Glutamatergic neuron (in vitro differentiated cells): Measurements from ENCODE around the gene USP49. TPM values are rescaled to one million over a fixed set of nuclear protein-coding genes. Genes with fewer than 3 reads are reported as not detected.

Source experiments
- DNase-seq: peaks from one replicate; pipeline ENCODE4 v3.0.0; 2022
- H3K27ac Mint-ChIP-seq: one replicate; pipeline ENCODE4 v1.8.0; 2020; ENCODE audit warnings: mild to moderate bottlenecking, mixed read lengths, inconsistent platforms; ENCODE audit not compliant: unreplicated experiment
- H3K27me3 Mint-ChIP-seq: one replicate; pipeline ENCODE4 v1.8.0; 2020; ENCODE audit warnings: mild to moderate bottlenecking, moderate library complexity, mixed read lengths, inconsistent platforms; ENCODE audit not compliant: unreplicated experiment
- H3K36me3 Mint-ChIP-seq: one replicate; pipeline ENCODE4 v1.8.0; 2020; ENCODE audit warnings: mild to moderate bottlenecking, mixed read lengths, inconsistent platforms; ENCODE audit not compliant: unreplicated experiment
- H3K4me1 Mint-ChIP-seq: one replicate; pipeline ENCODE4 v1.8.0; 2020; ENCODE audit warnings: mild to moderate bottlenecking, low read depth, mixed read lengths, inconsistent platforms; ENCODE audit not compliant: unreplicated experiment
- H3K4me3 Mint-ChIP-seq: one replicate; pipeline ENCODE4 v1.8.0; 2020; ENCODE audit warnings: mild to moderate bottlenecking, mixed read lengths, inconsistent platforms; ENCODE audit not compliant: unreplicated experiment
- H3K9me3 Mint-ChIP-seq: one replicate; pipeline ENCODE4 v1.8.0; 2020; ENCODE audit warnings: mild to moderate bottlenecking, moderate library complexity, mixed read lengths, inconsistent platforms; ENCODE audit not compliant: unreplicated experiment
- CTCF ChIP-seq: fragments of 200-600 bp; sonication (generic); IDR thresholded peaks from one replicate; pipeline ENCODE4 v1.5.0; 2021; ENCODE audit not compliant: partially characterized antibody, unreplicated experiment
- total RNA-seq: library from RNA; stranded (reverse); fragmentation: NEBNext Ultra II Directional; extraction: Animal tissue kit (Norgen Biotek cat#: 25700); gene quantifications from one replicate; pipeline ENCODE4 v1.2.1, GENCODE V29; 2021; ENCODE audit not compliant: unreplicated experiment

USP49 gene
- total RNA-seq, 1 donor from 2014 or later, result 14.7 TPM

- Mint-ChIP-seq H3K27ac (no peak overlapping the region), H3K4me1 (peaks cover under 1% of the 10 kb centered on the region), H3K9me3 (peaks cover 3% of the 10 kb centered on the region), H3K36me3 (no peaks in the 10 kb centered on the region), H3K4me3 (no peak overlapping the region), H3K27me3 (peaks cover 8% of the 10 kb centered on the region)
- no peak for TF ChIP-seq CTCF
- no peak for DNase-seq
Measured at GRCh38 chr6:41758641-41759035, 136.5 kb downstream of the USP49 start.

DNA sequence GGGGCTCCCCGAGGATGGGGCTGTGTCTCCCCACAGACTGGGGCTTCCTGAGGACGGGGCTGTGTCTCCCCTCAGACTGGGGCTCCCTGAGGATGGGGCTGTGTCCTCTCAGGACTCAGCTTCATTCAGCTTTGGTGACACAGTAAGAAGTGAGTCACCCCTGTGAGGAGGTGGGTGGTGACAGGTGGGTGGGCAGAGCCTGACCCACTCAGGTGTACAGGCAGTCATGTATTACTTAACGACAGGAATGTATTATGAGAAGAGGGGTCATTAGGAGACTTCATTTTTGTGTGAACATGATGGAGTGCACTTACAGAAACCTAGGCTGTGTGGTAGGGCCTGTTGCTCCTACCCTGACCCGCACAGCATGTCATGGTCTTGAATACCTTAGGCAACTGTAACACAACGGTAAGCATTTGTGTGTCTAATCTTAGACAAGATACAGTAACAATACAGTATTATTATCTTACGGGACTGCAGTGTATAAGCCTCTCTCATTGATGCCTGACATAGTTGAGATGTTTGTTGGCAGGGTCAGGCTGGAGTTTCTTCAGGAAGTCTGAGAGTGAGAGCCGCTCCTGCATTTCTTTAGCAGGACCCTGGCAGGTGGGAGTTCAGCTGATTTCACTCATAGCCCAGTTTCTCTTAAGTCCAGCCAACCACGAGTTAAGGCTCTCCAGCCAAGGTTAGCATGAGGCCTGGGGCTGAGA, 137.1 kb downstream of the USP49 start:
- Mint-ChIP-seq H3K27me3 (peaks cover 8% of the 10 kb centered on the region), H3K36me3 (no peaks in the 10 kb centered on the region), H3K9me3 (peaks cover 3% of the 10 kb centered on the region), H3K4me3 (no peak overlapping the region), H3K4me1 (no peaks in the 10 kb centered on the region), H3K27ac (no peak overlapping the region)
- no peak for TF ChIP-seq CTCF
- no peak for DNase-seq

DNA sequence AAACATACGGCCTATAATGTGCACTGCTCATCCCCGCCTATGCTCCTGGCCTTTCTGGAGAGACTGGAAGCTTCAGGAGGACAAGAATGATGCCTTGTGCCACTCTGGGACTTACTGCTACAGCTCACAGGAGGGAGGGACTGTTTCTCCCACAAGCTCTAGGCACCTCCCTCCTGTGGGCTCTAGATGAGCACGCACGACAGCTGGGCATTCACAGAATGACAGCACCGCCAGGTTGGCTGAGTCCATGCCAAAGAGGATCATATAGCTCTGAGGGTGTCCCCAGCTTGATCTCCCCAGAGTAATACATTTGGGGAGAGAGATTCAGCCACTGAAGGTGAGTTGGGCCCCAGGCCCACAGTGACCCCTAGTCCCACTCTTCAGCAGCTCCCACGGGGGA, 137.9 kb downstream of the USP49 start:
- no peaks in the 10 kb centered on the region for H3K36me3 Mint-ChIP-seq

GRCh38 chr6:41756354-41756753, 138.8 kb downstream of the USP49 start:
- peaks cover 3% of the 10 kb centered on the region for H3K9me3 Mint-ChIP-seq
- no peaks in the 10 kb centered on the region for H3K4me1 Mint-ChIP-seq
- no peak for DNase-seq
- no peak overlapping the region for H3K4me3 Mint-ChIP-seq
- peaks cover 8% of the 10 kb centered on the region for H3K27me3 Mint-ChIP-seq
- no peak for TF ChIP-seq CTCF
- no peaks in the 10 kb centered on the region for H3K36me3 Mint-ChIP-seq
- H3K27ac Mint-ChIP-seq, result no peak overlapping the region

More for the DNA sequence above, 137.9 kb downstream of the USP49 start:
- peaks cover 8% of the 10 kb centered on the region for H3K27me3 Mint-ChIP-seq
- no peak for DNase-seq
- H3K27ac Mint-ChIP-seq, result no peak overlapping the region
- peaks cover 3% of the 10 kb centered on the region for H3K9me3 Mint-ChIP-seq
- TF ChIP-seq CTCF, result no peak
- no peaks in the 10 kb centered on the region for H3K4me1 Mint-ChIP-seq
- H3K4me3 Mint-ChIP-seq, result no peak overlapping the region

DNA sequence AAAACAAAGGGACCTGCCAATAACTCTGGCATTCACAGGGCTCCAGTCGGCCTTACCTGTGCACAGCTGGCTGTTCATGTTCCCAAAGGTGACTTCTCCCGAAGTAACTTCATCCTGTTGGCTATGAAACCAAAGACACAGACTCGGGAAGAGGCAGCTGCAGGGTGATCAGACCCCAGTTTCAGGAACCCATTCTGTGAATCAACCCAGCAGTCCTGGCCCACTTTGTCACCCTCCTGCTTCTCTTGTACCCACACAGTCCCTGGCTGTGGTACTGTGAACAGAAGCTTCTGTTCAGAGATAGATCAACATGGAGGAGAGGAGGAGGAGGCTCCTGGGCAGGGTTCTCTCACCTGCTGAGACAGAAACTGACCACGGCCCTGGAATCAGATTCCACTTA, 139.3 kb downstream of the USP49 start:
- H3K27ac Mint-ChIP-seq, result no peak overlapping the region
- no peaks in the 10 kb centered on the region for H3K4me1 Mint-ChIP-seq
- H3K36me3 Mint-ChIP-seq, result no peaks in the 10 kb centered on the region
- peaks cover 8% of the 10 kb centered on the region for H3K27me3 Mint-ChIP-seq
- TF ChIP-seq CTCF, result no peak
- no peak for DNase-seq
- H3K4me3 Mint-ChIP-seq, result no peak overlapping the region
- peaks cover 3% of the 10 kb centered on the region for H3K9me3 Mint-ChIP-seq
